DOHH2 (cell line): ENCODE data around the gene WARS2.

ENCODE experiments used
- H3F3A ChIP-seq: fragments of 200-600 bp; sonication (generic), shearing (Covaris generic); 2 replicates; pipeline ENCODE4 v1.6.0; 2016; ENCODE audit warnings: antibody characterized with exemption, mild to moderate bottlenecking; ENCODE audit not compliant: control insufficient read depth, insufficient read depth
- H3K27ac ChIP-seq: fragments of 200-600 bp; sonication (generic); 2 replicates; pipeline ENCODE4 v1.5.1; 2014; ENCODE audit warnings: low read depth, mild to moderate bottlenecking, low read length, moderate library complexity
- H3K27me3 ChIP-seq: fragments of 200-600 bp; sonication (generic); 2 replicates; pipeline ENCODE4 v1.6.1; 2014; ENCODE audit warnings: mild to moderate bottlenecking, low read length, mixed read lengths; ENCODE audit not compliant: control insufficient read depth
- H3K36me3 ChIP-seq: fragments of 200-600 bp; sonication (generic); 2 replicates; pipeline ENCODE4 v1.6.1; 2014; ENCODE audit warnings: mild to moderate bottlenecking, low read length, moderate library complexity, mixed read lengths; ENCODE audit not compliant: control insufficient read depth
- H3K4me1 ChIP-seq: fragments of 200-600 bp; sonication (generic); 2 replicates; pipeline ENCODE4 v1.6.1; 2014; ENCODE audit warnings: mild to moderate bottlenecking, low read length, mixed read lengths; ENCODE audit not compliant: control insufficient read depth
- H3K4me2 ChIP-seq: fragments of 200-600 bp; sonication (generic); 2 replicates; pipeline ENCODE4 v1.6.0; 2014; ENCODE audit warnings: mild to moderate bottlenecking, low read length, moderate library complexity
- H3K4me3 ChIP-seq: fragments of 200-600 bp; sonication (generic); 2 replicates; pipeline ENCODE4 v1.5.1; 2014; ENCODE audit warnings: mild to moderate bottlenecking, low read length, mixed read lengths
- H3K79me2 ChIP-seq: fragments of 200-600 bp; sonication (generic); 2 replicates; pipeline ENCODE4 v1.6.1; 2014; ENCODE audit warnings: mild to moderate bottlenecking, low read length, mixed read lengths; ENCODE audit not compliant: control insufficient read depth
- H3K9me2 ChIP-seq: fragments of 200-600 bp; sonication (generic); replicated peaks from 2 replicates; pipeline ENCODE4 v1.6.1; 2014; ENCODE audit warnings: mild to moderate bottlenecking, low read length, mixed read lengths; ENCODE audit not compliant: control insufficient read depth
- H3K9me3 ChIP-seq: fragments of 200-600 bp; sonication (generic); 2 replicates; pipeline ENCODE4 v1.6.1; 2014; ENCODE audit warnings: antibody characterized with exemption, low read length, mixed read lengths; ENCODE audit not compliant: control insufficient read depth, insufficient read depth
- H4K20me1 ChIP-seq: fragments of 200-600 bp; sonication (generic); 2 replicates; pipeline ENCODE4 v1.6.0; 2014; ENCODE audit warnings: low read depth, mild to moderate bottlenecking, antibody characterized with exemption, low read length, moderate library complexity; ENCODE audit not compliant: control insufficient read depth, insufficient read depth
- CTCF ChIP-seq: fragments of 200-600 bp; sonication (generic); IDR thresholded peaks from one replicate; pipeline ENCODE4 v1.5.1; 2014; ENCODE audit warnings: antibody characterized with exemption, mild to moderate bottlenecking, low read depth, low read length; ENCODE audit not compliant: poor library complexity, severe bottlenecking
- EZH2phosphoT487 ChIP-seq: fragments of 200-600 bp; sonication (generic); IDR thresholded peaks from 2 replicates; pipeline ENCODE4 v1.6.1; 2017; ENCODE audit warnings: borderline replicate concordance, mild to moderate bottlenecking, antibody characterized with exemption, low read length, moderate library complexity, mixed read lengths

WARS2 gene

DNA sequence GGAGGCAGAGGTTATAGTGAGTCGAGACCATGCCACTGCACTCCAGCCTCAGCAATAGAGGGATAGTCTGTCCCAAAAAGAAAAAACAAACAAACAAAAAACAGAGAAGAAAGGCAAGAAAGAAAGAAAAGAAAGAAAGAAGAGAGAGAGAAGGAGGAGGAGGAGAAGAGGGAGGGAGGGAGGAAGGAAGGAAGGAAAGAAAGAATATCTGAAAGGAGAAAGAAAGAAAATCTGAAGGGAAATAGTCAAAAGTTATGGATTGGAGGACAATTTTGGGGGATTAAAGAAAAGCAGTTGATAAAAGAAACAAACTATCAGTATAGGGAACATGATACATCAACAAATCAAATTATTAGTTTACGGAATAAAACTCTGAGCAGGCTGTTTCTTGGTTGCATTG, 84.9 kb downstream of the WARS2 start:
- H3K9me2 ChIP-seq = no peaks in the 10 kb centered on the region
- H3K36me3 ChIP-seq = no peaks in the 10 kb centered on the region
- no peaks in the 10 kb centered on the region for H3K9me3 ChIP-seq
- no peak for TF ChIP-seq CTCF
- no peak for TF ChIP-seq EZH2phosphoT487
- no peak overlapping the region for H3K4me3 ChIP-seq
- H4K20me1 ChIP-seq = no peaks in the 10 kb centered on the region
- H3K27ac ChIP-seq = no peak overlapping the region
- no peaks in the 10 kb centered on the region for H3F3A ChIP-seq
- H3K4me2 ChIP-seq = no peak overlapping the region
- no peaks in the 10 kb centered on the region for H3K79me2 ChIP-seq
- H3K4me1 ChIP-seq = no peaks in the 10 kb centered on the region
- no peaks in the 10 kb centered on the region for H3K27me3 ChIP-seq

DNA sequence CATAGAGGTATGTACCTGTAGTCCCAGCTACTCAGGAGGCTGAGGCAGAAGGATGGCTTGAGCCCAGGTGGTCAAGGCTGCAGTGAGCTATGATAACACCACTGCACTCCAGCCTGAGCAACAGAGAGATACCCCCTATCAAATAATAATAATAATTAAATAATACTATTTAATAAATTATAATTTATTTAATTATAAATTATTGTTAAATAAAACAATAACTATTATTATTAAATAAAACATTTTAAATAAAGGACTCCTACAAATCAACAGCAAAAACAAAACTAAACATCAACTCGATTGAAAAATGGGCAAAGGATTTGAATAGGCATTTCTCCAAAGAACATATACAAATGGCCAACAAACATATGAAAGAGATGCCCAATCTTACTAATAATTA, 86.5 kb downstream of the WARS2 start:
- Histone ChIP-seq H3K4me1 (no peaks in the 10 kb centered on the region), H3K9me3 (no peaks in the 10 kb centered on the region), H3K36me3 (no peaks in the 10 kb centered on the region), H3K27ac (no peak overlapping the region), H3K4me3 (no peak overlapping the region), H3K4me2 (no peak overlapping the region), H3F3A (no peaks in the 10 kb centered on the region), H3K27me3 (no peaks in the 10 kb centered on the region), H3K79me2 (no peaks in the 10 kb centered on the region), H4K20me1 (no peaks in the 10 kb centered on the region), H3K9me2 (no peaks in the 10 kb centered on the region)
- TF ChIP-seq CTCF = no peak
- TF ChIP-seq EZH2phosphoT487 = no peak

- Histone ChIP-seq H3K9me3 (no peaks in the 10 kb centered on the region), H3K9me2 (no peaks in the 10 kb centered on the region)
- TF ChIP-seq CTCF (no peak), EZH2phosphoT487 (no peak)
These were observed 88.2 kb downstream of the WARS2 start for GRCh38 chr1:119052267-119052666.

More at GRCh38 chr1:119052267-119052666, 88.2 kb downstream of the WARS2 start:
- no peaks in the 10 kb centered on the region for H4K20me1 ChIP-seq
- H3K27ac ChIP-seq = no peak overlapping the region
- H3F3A ChIP-seq = no peaks in the 10 kb centered on the region
- H3K36me3 ChIP-seq = no peaks in the 10 kb centered on the region
- H3K4me2 ChIP-seq = no peak overlapping the region
- H3K79me2 ChIP-seq = no peaks in the 10 kb centered on the region
- H3K4me1 ChIP-seq = no peaks in the 10 kb centered on the region
- H3K27me3 ChIP-seq = no peaks in the 10 kb centered on the region
- H3K4me3 ChIP-seq = no peak overlapping the region
